Measurements from ENCODE around the gene HOXD11. TPM values are rescaled to one million over a fixed set of nuclear protein-coding genes. Genes with fewer than 3 reads are reported as not detected.

HOXD11 gene
- total RNA-seq, 1 donor from 2014 or later = not detected

GRCh38 chr2:176124947-176125771 lies 18.1 kb downstream of the HOXD11 start:
- H3K9me3 ChIP-seq (ENCODE audit: control insufficient read depth in 3 of 3, low read length in 3 of 3) = no peaks in the 10 kb centered on the region
- H3K36me3 ChIP-seq (ENCODE audit: control insufficient read depth in 3 of 3, insufficient read depth in 3 of 3, low read length in 3 of 3) = no peaks in the 10 kb centered on the region
- H3K27ac ChIP-seq (ENCODE audit: low read depth, low read length) = no peak overlapping the region
- no peak overlapping the region for H3K9ac ChIP-seq (ENCODE audit: low read depth in 1 of 3, low read length in 3 of 3)
- H3K27me3 ChIP-seq (ENCODE audit: control insufficient read depth in 3 of 3, insufficient read depth in 3 of 3, low read length in 3 of 3) = peaks cover 31 to 76% (median 70%) of the 10 kb centered on the region in 3 donors
- peaks cover 7 to 16% (median 15%) of the 10 kb centered on the region in 3 donors for H3K4me1 ChIP-seq (ENCODE audit: control insufficient read depth in 3 of 3, insufficient read depth in 3 of 3, low read length in 3 of 3)
- no peak overlapping the region for H3K4me3 ChIP-seq (ENCODE audit: low read length in 3 of 3)

- H3K9me3 ChIP-seq (ENCODE audit: control insufficient read depth in 3 of 3, low read length in 3 of 3) = no peaks in the 10 kb centered on the region
- no peak overlapping the region for H3K27ac ChIP-seq (ENCODE audit: low read depth, low read length)
- no peaks in the 10 kb centered on the region for H3K36me3 ChIP-seq (ENCODE audit: control insufficient read depth in 3 of 3, insufficient read depth in 3 of 3, low read length in 3 of 3)
- H3K4me1 ChIP-seq (ENCODE audit: control insufficient read depth in 3 of 3, insufficient read depth in 3 of 3, low read length in 3 of 3) = peaks cover 7 to 16% (median 15%) of the 10 kb centered on the region in 3 donors
- peaks cover 27 to 71% (median 68%) of the 10 kb centered on the region in 3 donors for H3K27me3 ChIP-seq (ENCODE audit: control insufficient read depth in 3 of 3, insufficient read depth in 3 of 3, low read length in 3 of 3)
- no peak overlapping the region for H3K4me3 ChIP-seq (ENCODE audit: low read length in 3 of 3)
- no peak overlapping the region for H3K9ac ChIP-seq (ENCODE audit: low read depth in 1 of 3, low read length in 3 of 3)
Observed at GRCh38 chr2:176125772-176126054, 18.6 kb downstream of the HOXD11 start.

GRCh38 chr2:176126929-176127773 lies 20.1 kb downstream of the HOXD11 start:
- H3K4me3 ChIP-seq (ENCODE audit: low read length in 3 of 3) = peak overlapping the region in 1 of 3 donors; percentile 48
- peaks cover 13 to 64% (median 55%) of the 10 kb centered on the region in 3 donors for H3K27me3 ChIP-seq (ENCODE audit: control insufficient read depth in 3 of 3, insufficient read depth in 3 of 3, low read length in 3 of 3)
- H3K27ac ChIP-seq (ENCODE audit: low read depth, low read length) = no peak overlapping the region

GRCh38 chr2:176127774-176128072 lies 20.6 kb downstream of the HOXD11 start:
- Histone ChIP-seq H3K27ac (ENCODE audit: low read depth, low read length) (no peak overlapping the region), H3K36me3 (ENCODE audit: control insufficient read depth in 3 of 3, insufficient read depth in 3 of 3, low read length in 3 of 3) (peaks cover 0 to 2% (median 0%) of the 10 kb centered on the region in 3 donors), H3K4me1 (ENCODE audit: control insufficient read depth in 3 of 3, insufficient read depth in 3 of 3, low read length in 3 of 3) (peaks cover 7 to 12% (median 11%) of the 10 kb centered on the region in 3 donors), H3K9ac (ENCODE audit: low read depth in 1 of 3, low read length in 3 of 3) (no peak overlapping the region), H3K27me3 (ENCODE audit: control insufficient read depth in 3 of 3, insufficient read depth in 3 of 3, low read length in 3 of 3) (peaks cover 9 to 62% (median 53%) of the 10 kb centered on the region in 3 donors), H3K9me3 (ENCODE audit: control insufficient read depth in 3 of 3, low read length in 3 of 3) (no peaks in the 10 kb centered on the region), H3K4me3 (ENCODE audit: low read length in 3 of 3) (no peak overlapping the region)

More at GRCh38 chr2:176126929-176127773, 20.1 kb downstream of the HOXD11 start:
- Histone ChIP-seq H3K9me3 (ENCODE audit: control insufficient read depth in 3 of 3, low read length in 3 of 3) (no peaks in the 10 kb centered on the region), H3K4me1 (ENCODE audit: control insufficient read depth in 3 of 3, insufficient read depth in 3 of 3, low read length in 3 of 3) (peaks cover 7 to 15% (median 13%) of the 10 kb centered on the region in 3 donors), H3K9ac (ENCODE audit: low read depth in 1 of 3, low read length in 3 of 3) (no peak overlapping the region), H3K36me3 (ENCODE audit: control insufficient read depth in 3 of 3, insufficient read depth in 3 of 3, low read length in 3 of 3) (peaks cover 0 to 1% (median 0%) of the 10 kb centered on the region in 3 donors)

GRCh38 chr2:176128172-176128981 lies 21.3 kb downstream of the HOXD11 start:
- peak overlapping the region; percentile 68 to 75 (median 69) for H3K4me3 ChIP-seq (ENCODE audit: low read length in 3 of 3)
- no peaks in the 10 kb centered on the region for H3K9me3 ChIP-seq (ENCODE audit: control insufficient read depth in 3 of 3, low read length in 3 of 3)
- peak overlapping the region; percentile 78 for H3K27ac ChIP-seq (ENCODE audit: low read depth, low read length)
- H3K27me3 ChIP-seq (ENCODE audit: control insufficient read depth in 3 of 3, insufficient read depth in 3 of 3, low read length in 3 of 3) = peaks cover 9 to 62% (median 48%) of the 10 kb centered on the region in 3 donors
- peak overlapping the region in 2 of 3 donors; percentile 57 to 69 for H3K9ac ChIP-seq (ENCODE audit: low read depth in 1 of 3, low read length in 3 of 3)
- H3K4me1 ChIP-seq (ENCODE audit: control insufficient read depth in 3 of 3, insufficient read depth in 3 of 3, low read length in 3 of 3) = peaks cover 7 to 10% (median 8%) of the 10 kb centered on the region in 3 donors
- peaks cover 0 to 2% (median 0%) of the 10 kb centered on the region in 3 donors for H3K36me3 ChIP-seq (ENCODE audit: control insufficient read depth in 3 of 3, insufficient read depth in 3 of 3, low read length in 3 of 3)

GRCh38 chr2:176128982-176129796 lies 22.1 kb downstream of the HOXD11 start, which contains the start of gene HOXD8:
Gene HOXD8 (plus strand): TSS chr2:176129705. CDS start chr2:176130367, 662 bp downstream.
- Histone ChIP-seq H3K27me3 (ENCODE audit: control insufficient read depth in 3 of 3, insufficient read depth in 3 of 3, low read length in 3 of 3) (peaks cover 11 to 61% (median 41%) of the 10 kb centered on the region in 3 donors), H3K4me3 (ENCODE audit: low read length in 3 of 3) (peak within 1 kb of the TSS; percentile 68 to 78 (median 75)), H3K36me3 (ENCODE audit: control insufficient read depth in 3 of 3, insufficient read depth in 3 of 3, low read length in 3 of 3) (peaks cover 0 to 2% (median 0%) of the 10 kb centered on the region in 3 donors), H3K27ac (ENCODE audit: low read depth, low read length) (peak within 1 kb of the TSS; percentile 78), H3K9ac (ENCODE audit: low read depth in 1 of 3, low read length in 3 of 3) (peak within 1 kb of the TSS; percentile 61 to 76 (median 69)), H3K4me1 (ENCODE audit: control insufficient read depth in 3 of 3, insufficient read depth in 3 of 3, low read length in 3 of 3) (peaks cover 3 to 12% (median 5%) of the 10 kb centered on the region in 3 donors), H3K9me3 (ENCODE audit: control insufficient read depth in 3 of 3, low read length in 3 of 3) (no peaks in the 10 kb centered on the region)

GRCh38 chr2:176129813-176130146 lies 22.7 kb downstream of the HOXD11 start:
- Histone ChIP-seq H3K4me3 (ENCODE audit: low read length in 3 of 3) (peak overlapping the region in 1 of 3 donors; percentile 69), H3K36me3 (ENCODE audit: control insufficient read depth in 3 of 3, insufficient read depth in 3 of 3, low read length in 3 of 3) (peaks cover 0 to 2% (median 0%) of the 10 kb centered on the region in 3 donors), H3K9ac (ENCODE audit: low read depth in 1 of 3, low read length in 3 of 3) (peak overlapping the region in 2 of 3 donors; percentile 25 to 76), H3K4me1 (ENCODE audit: control insufficient read depth in 3 of 3, insufficient read depth in 3 of 3, low read length in 3 of 3) (peaks cover 3 to 16% (median 5%) of the 10 kb centered on the region in 3 donors), H3K27ac (ENCODE audit: low read depth, low read length) (peak overlapping the region; percentile 78), H3K27me3 (ENCODE audit: control insufficient read depth in 3 of 3, insufficient read depth in 3 of 3, low read length in 3 of 3) (peaks cover 13 to 58% (median 36%) of the 10 kb centered on the region in 3 donors), H3K9me3 (ENCODE audit: control insufficient read depth in 3 of 3, low read length in 3 of 3) (no peaks in the 10 kb centered on the region)

- Histone ChIP-seq H3K36me3 (ENCODE audit: control insufficient read depth in 3 of 3, insufficient read depth in 3 of 3, low read length in 3 of 3) (peaks cover 0 to 2% (median 0%) of the 10 kb centered on the region in 3 donors), H3K9me3 (ENCODE audit: control insufficient read depth in 3 of 3, low read length in 3 of 3) (no peaks in the 10 kb centered on the region), H3K27ac (ENCODE audit: low read depth, low read length) (peak overlapping the region; percentile 78), H3K4me1 (ENCODE audit: control insufficient read depth in 3 of 3, insufficient read depth in 3 of 3, low read length in 3 of 3) (peaks cover 7 to 22% (median 10%) of the 10 kb centered on the region in 3 donors), H3K27me3 (ENCODE audit: control insufficient read depth in 3 of 3, insufficient read depth in 3 of 3, low read length in 3 of 3) (peaks cover 13 to 58% (median 33%) of the 10 kb centered on the region in 3 donors), H3K4me3 (ENCODE audit: low read length in 3 of 3) (peak overlapping the region; percentile 22 to 78 (median 69)), H3K9ac (ENCODE audit: low read depth in 1 of 3, low read length in 3 of 3) (peak overlapping the region; percentile 25 to 76 (median 63))
Observed at GRCh38 chr2:176130147-176130956, 23.3 kb downstream of the HOXD11 start.

Data from skeletal muscle tissue (tissue), 4 donors.